ENCODE results near the gene TRIM65. TPM values are rescaled to one million over a fixed set of nuclear protein-coding genes. Genes with fewer than 3 reads are reported as not detected.

The TRIM65 gene
- total and polyA plus RNA-seq, 12 donors: 4.1 to 46.9 (median 14.5) TPM

- no peak overlapping the region for H3K27ac ChIP-seq
- no peak for TF ChIP-seq POLR2A (IDR thresholded peaks at IDR 0.05)
- TF ChIP-seq CTCF (IDR thresholded peaks at IDR 0.05): no peak
- H3K9me3 ChIP-seq (replicated peaks in 1 of 3): no peaks in the 10 kb centered on the region
- H3K4me3 ChIP-seq: no peak overlapping the region
- no peaks in the 10 kb centered on the region for H3K27me3 ChIP-seq
- WGBS, 4 donors: 84 to 87% (median 85%) methylated on average over 6 of the region's 6 CpGs
- peaks cover 9 to 12% of the 10 kb centered on the region in 2 donors for H3K4me1 ChIP-seq (replicated peaks in 1 of 2)
- intact Hi-C loops (cut with DNase I): loop anchor here in 1 of 2 donors (5.0 kb wide), 1 partner anchor 94 kb away; the partner anchor contains the start of gene CDK3
- H3K36me3 ChIP-seq (replicated peaks in 1 of 2): peaks cover 0 to under 1% of the 10 kb centered on the region in 2 donors
- DNase-seq: no peak
Observed at GRCh38 chr17:75908201-75908600, 11.4 kb upstream of the TRIM65 start.

GRCh38 chr17:75906143-75906884 lies 9.6 kb upstream of the TRIM65 start:
- no peaks in the 10 kb centered on the region for H3K9me3 ChIP-seq (replicated peaks in 1 of 3)
- 82 to 89% (median 85%) methylated on average over 10 of the region's 10 CpGs for WGBS, 4 donors
- H3K4me1 ChIP-seq (replicated peaks in 1 of 2): peaks cover 11 to 12% of the 10 kb centered on the region in 2 donors
- H3K4me3 ChIP-seq: no peak overlapping the region
- no peak for TF ChIP-seq CTCF (IDR thresholded peaks at IDR 0.05)
- no peak for TF ChIP-seq POLR2A (IDR thresholded peaks at IDR 0.05)
- no peaks in the 10 kb centered on the region for H3K27me3 ChIP-seq
- DNase-seq: peak in 1 of 7 donors; percentile 20
- peak overlapping the region in 2 of 5 donors; percentile 3 to 12 for H3K27ac ChIP-seq
- intact Hi-C loops (cut with DNase I): loop anchor here (2.0 to 5.0 kb wide), 2 partner anchors 96 to 98 kb away; partner anchors contain the start of gene CDK3 (in 1 of the 2)
- peaks cover 0 to 19% of the 10 kb centered on the region in 2 donors for H3K36me3 ChIP-seq (replicated peaks in 1 of 2)

- TF ChIP-seq CTCF (IDR thresholded peaks at IDR 0.05) (peak; percentile 97 to 100 (median 99)), POLR2A (IDR thresholded peaks at IDR 0.05) (peak; percentile 7 to 88)
- H3K27me3 ChIP-seq: no peaks in the 10 kb centered on the region
- no peaks in the 10 kb centered on the region for H3K9me3 ChIP-seq (replicated peaks in 1 of 3)
- 1 to 7% (median 4%) methylated on average over 15 to 64 of the region's 69 CpGs for WGBS, 4 donors
- intact Hi-C loops (cut with DNase I): loop anchor here in 1 of 2 donors (5.0 kb wide), 1 partner anchor 97 kb away; the partner anchor contains the start of gene CDK3
- H3K4me1 ChIP-seq (replicated peaks in 1 of 2): peaks cover 11 to 12% of the 10 kb centered on the region in 2 donors
- H3K4me3 ChIP-seq: peak within 1 kb of the TSS in 3 of 4 donors; percentile 48 to 93 (median 88)
- H3K27ac ChIP-seq: peak within 1 kb of the TSS; percentile 72 to 93 (median 83)
- DNase-seq: peak; percentile 94 to 97 (median 95)
- H3K36me3 ChIP-seq (replicated peaks in 1 of 2): peaks cover 0 to 32% of the 10 kb centered on the region in 2 donors
Observed at GRCh38 chr17:75904749-75905521, 8.2 kb upstream of the TRIM65 start, which contains the start of gene MRPL38. TSS of gene MRPL38 (minus strand) at chr17:75904884. CDS start at chr17:75904875, 9 bp downstream.

GRCh38 chr17:75902406-75902805 lies 5.7 kb upstream of the TRIM65 start:
- TF ChIP-seq POLR2A (IDR thresholded peaks at IDR 0.05): no peak
- TF ChIP-seq CTCF (IDR thresholded peaks at IDR 0.05): no peak
- no peak for DNase-seq
- Histone ChIP-seq H3K9me3 (replicated peaks in 1 of 3) (no peaks in the 10 kb centered on the region), H3K4me3 (no peak overlapping the region), H3K27ac (no peak overlapping the region), H3K27me3 (no peaks in the 10 kb centered on the region), H3K36me3 (replicated peaks in 1 of 2) (peaks cover 0 to 50% of the 10 kb centered on the region in 2 donors), H3K4me1 (replicated peaks in 1 of 2) (peaks cover 11 to 12% of the 10 kb centered on the region in 2 donors)
- 88 to 94% (median 92%) methylated on average over 2 to 6 of the region's 6 CpGs for WGBS, 4 donors
- intact Hi-C loops (cut with DNase I): no loop called here

All from adrenal gland (tissue), 12 donors.